NOMO-1 treated with dmso at 0.1 percent for 144 hours (cell line): ENCODE data around the gene PPM1N.

Experiments
- DNase-seq: peaks from one replicate; lab custom pipeline; 2025; ENCODE audit not compliant: unreplicated experiment; lab: John Stamatoyannopoulos, UW

Gene PPM1N

DNA sequence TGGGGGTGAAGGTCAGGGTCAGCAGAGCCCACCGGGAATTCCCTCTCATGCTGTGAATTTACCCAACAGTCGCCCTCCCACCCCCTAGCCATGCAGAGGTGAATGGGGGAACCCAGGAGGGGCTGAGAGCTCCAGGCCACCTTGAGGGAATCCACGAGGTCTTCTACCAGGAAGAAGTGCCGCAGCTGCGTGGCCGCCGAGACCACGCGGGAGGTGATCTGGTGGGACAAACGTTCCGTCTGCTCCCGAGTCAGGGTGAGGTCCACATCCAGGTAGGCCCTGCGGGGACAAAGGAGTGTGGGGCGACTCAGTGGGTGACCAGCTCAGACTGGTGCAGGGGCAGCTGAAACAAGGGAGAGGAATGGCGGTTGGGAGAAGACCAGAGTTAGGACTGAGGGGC, 9.5 kb upstream of the PPM1N start:
- DNase-seq = no peak

DNA sequence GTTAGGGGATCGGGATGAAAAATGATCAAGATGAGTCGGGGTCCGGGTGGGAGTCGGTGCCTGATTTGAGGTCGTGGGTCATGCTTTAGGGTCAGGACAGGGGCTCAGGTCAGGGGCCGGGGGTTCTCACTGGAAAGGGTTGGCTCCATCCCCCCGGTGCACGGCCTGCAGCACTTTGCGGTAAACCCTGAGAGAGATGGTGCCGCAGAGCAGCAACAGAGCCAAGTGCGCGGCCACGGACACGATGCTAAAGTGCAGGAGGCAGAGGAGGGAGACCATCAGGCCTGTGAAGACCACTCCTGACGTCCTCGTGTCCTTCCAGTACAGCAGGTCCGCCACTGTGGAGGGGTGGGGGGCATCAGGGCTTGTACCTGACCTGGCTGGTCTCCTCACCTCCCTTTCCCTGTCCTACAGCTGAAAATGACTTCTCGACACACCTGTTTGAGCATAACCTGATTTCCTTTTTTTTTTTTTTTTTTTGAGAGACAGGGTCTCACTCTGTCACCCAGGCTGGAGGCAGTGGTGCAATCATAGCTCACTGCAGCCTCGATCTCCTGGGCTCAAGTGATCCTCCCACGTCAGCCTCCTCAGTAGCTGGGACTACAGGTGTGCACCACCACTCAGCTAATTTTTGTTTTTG, 8.9 kb upstream of the PPM1N start:
- no peak for DNase-seq

DNA sequence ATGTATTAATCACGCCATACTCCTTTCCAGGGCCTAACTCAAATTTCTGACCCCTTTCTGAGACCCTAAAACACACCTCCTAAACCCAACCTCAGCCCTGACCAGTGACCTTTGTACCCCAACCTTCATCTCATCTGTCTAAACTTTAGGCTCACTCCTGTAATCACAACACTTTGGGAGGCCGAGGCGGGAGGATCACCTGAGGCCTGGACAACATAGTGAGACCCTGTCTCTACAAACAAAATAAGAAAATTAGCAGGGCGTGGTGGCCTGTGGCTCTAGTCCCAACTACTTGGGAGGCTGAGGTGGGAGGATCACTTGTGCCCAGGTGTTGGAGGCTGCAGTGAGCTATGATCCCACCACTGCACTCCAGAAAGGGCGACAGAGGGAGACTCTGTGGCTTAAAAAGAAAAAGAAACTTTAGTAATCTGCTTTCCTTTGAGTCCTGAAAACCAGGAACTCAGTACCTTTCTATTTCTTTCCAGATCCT, 6.1 kb upstream of the PPM1N start:
- DNase-seq = no peak

DNA sequence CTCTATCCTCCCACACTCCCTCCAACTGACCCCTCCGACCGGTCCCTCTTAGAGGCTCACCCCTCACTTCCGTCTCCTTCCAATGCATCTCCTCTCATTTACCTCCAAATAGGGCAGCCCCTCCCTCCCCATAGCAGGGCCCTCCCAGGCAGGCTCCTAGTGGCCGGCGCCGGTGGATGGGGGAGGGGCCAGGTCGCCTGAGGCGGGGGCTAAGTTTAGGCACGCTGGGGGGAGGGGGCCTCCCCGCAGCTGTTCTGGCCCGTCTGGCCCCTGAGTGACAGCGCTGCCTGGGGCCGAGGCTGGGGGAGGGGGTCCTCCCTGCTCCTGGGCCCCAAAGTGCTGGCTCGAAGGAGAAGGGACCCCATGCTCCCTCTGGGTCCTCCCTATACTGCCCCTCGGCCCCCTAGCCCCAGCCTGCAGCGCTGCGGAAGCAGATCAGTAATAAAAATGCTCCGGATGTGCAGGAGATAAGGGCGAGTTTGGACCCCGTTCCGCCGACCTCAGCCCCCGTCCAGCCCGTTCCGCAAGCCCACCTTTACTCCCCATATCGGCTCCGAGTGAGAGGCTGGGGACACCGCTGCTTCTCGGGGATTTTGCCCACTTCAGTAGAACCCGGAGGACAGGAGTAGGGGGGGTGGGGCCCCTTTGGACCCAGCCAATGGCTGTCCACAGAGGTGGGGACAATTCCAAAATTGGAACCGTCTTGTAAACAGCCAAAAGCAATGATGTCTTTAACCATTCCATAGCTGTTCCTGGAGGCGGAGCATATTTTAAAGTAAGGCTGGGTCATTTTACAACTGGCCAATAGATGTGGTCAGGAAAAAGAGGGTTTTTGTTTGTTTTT, 5.4 kb upstream of the PPM1N start:
- DNase-seq = peak; percentile 20

DNA sequence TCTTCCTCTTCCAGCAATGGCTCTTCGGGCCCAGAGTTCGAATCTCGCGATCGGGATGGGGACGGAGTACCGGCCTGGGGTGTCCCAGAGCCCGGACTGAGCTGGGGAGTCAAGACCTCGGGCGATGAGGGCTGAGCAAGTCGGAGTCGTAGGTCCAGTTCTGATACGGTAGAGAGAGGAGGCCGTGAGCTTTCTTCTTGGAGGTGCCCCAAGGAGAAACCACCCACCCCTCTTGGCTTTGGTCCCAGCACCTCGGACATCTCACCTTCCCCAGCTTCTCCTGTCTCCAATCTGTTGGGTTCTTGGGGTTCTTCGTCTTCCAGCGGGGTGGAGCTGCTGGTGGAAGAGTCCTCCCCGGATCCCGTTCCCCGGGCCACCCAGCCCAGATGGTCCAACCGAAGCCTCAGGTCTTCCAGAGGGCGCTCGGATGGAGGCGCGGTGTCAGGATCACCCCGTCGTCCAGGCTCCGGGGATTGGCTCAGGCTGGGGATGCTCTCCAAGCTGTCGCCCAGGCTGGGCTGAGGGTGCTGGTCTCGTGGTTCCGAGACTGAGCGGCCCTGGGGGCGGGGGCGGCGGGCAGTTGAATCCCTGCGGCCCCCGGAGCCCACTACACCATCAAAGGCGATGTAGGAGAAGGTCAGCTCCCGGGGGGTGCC, 3.9 kb upstream of the PPM1N start:
- no peak for DNase-seq

DNA sequence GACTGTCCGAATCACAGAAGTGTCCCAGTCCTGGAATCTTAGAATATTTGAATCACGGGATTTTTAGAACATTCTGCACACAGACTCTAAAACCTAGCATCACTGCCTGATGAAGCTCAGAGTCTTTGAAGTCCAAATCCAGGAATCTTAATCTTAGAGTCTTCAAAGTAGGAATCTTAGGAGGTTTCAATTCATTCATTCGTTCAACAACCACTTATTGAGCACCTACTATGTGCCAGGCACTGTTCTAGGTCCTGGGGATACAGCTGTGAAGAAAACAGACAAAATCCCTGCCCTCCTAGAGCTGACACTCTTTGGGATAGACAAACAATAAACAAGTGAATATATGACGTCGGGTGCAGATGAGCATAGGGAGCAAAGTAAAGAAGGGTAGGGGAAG, 3.1 kb upstream of the PPM1N start:
- no peak for DNase-seq

DNA sequence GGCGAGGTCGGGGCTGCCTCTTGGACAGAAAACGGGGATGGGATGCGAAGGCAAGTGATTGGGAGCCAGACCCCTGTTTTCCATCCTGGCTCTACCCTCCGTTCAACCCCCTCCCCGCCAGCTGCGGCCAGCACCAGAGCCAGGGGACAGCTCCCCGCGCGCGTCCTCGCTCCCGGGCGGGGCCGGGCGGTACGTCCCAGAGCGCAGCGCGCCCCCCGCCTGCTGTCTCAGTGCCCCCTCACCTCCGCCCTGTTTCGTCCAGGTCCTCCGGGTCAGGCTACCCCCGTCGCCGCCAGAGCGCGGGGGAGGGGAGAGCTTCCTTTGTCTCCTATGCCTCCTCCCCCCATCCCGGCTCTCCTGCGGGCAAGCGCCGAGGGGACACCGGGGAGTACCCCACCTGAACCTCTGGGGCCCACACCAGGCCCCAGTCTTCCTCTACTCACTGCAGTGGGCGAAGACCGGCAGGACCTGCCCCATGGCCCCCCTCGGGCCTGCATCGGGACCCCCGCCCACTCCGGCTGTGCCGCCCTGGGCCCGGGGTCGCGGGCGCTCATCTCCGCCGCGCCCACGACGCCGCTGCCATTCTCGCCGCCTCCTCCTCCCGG, 1.8 kb upstream of the PPM1N start:
- DNase-seq = no peak

DNA sequence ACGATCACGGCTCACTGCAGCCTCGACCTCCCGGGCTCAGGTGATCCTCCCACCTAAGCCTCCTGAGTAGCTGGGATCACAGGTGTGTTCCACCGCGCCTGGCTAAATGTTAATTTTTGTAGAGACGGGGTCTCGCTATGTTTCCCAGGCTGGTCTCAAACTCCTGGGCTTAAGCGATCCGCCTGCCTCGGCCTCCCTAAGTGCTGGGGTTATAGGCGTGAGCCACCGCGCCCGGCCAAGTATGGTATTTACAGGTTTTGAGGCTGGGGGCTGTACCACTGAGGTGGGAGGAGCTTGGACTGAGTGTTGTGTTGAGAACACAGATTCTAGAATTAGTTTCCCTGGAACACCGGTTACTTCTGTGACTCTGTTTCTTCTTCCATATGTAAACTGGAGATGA, 452 bp upstream of the PPM1N start:
- DNase-seq = no peak

DNA sequence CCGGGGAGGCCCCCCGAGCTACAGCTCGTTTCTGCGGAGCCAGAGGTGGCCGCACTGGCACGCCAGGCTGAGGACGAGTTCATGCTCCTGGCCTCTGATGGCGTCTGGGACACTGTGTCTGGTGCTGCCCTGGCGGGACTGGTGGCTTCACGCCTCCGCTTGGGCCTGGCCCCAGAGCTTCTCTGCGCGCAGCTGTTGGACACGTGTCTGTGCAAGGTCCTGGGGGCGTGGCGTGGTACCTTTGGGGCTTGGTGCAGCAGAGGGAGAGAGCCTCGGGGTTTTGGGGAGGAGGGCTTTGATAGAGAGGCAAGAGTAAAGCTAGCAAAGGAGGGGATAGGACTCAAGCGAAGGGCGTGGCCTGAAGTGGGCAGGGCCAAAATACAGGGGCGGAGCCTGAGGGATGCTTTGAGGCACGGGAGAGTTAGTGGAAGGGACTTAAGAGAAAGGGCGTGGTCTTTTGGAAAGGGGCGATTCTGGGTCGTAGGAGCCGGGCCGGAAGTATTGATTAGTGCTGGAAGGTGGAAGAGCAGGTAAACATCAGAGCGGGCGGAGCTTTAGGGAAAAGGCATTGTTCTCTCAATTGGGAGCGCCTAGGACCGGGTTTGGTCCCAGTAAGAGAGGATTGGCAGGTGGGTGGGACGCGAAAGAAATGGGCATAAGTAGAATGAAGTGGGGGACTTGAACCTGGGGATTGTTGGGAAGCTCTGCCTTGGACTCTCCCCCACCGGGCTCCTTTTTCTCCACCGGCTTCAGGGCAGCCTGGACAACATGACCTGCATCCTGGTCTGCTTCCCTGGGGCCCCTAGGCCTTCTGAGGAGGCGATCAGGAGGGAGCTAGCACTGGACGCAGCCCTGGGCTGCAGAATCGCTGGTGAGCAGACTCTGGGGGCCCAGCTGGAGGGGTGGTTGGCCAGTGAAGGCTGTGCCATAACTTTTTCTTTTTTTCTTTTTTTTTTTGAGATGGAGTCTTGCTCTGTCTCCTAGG, 1.2 kb downstream of the PPM1N start:
- DNase-seq = no peak

DNA sequence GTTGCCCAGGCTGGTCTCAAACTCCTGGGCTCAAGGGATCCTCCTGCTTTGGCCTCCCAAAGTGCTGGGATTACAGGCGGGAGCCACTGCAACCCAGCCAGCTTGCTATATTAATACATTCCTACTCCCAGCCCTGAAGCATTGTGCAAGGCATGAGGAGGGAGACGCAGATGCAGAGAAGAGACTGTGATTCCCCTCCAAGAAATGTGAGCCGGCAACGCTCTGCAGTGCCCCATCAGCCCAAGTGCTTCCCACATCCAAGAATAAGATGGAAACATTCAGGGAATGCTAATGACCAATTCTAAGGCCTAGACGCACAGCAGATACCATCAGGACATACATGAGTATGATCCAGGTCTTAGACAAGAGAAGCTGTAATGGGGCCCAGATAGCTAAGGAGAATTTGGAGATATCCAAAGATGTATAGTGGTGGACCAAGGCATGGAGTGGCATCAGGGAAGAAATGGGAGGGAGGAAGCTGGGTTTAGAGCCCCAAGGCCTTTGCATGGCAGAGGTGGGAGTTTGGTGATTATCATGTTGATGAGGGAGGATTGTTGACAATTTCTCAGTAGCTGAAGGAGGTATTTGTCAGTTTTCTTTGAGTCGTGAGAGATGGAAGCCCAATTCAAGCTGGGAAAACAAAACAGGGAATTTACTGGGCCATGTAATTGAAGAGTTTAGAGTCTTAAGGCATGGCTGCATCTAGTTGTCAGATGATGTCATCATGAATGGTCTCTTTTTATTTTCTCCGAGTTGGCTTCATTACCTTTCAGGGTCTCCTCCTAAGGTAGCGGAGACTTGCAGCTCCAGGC, 2.9 kb downstream of the PPM1N start:
- DNase-seq = no peak

DNA sequence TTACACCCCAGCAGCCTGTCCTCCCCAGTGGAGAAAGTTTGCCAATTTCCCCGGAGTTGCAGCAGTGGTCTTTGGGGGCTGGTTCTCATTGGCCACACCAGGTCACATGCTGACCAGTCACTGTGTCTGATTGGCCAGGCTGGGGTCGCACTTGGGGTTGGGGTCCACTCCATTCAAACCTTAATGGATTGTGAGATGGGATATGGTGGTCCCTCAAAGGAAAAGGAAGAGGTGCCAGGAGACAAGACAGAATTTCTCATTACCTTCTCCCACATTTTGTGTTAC, 3.4 kb downstream of the PPM1N start:
- DNase-seq = no peak

DNA sequence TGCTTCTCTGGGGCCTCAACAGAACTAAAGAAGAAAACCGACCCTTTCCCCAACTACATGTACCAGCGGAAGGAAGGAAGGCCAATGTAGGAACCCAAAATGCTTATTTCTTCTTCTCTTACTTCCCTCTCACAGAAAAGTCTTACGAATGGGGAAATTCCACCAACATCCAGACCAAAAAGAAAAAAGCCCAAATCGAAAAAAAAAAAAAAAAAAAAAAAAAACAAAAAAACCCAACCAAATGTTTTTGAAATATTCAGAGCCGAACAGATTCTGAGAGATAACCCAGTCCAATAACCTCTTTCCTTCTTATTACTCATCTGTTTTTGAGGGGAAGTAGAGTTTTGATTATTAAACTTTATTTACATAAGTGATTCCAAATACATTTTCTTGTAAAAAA, 3.9 kb downstream of the PPM1N start:
- DNase-seq = no peak

DNA sequence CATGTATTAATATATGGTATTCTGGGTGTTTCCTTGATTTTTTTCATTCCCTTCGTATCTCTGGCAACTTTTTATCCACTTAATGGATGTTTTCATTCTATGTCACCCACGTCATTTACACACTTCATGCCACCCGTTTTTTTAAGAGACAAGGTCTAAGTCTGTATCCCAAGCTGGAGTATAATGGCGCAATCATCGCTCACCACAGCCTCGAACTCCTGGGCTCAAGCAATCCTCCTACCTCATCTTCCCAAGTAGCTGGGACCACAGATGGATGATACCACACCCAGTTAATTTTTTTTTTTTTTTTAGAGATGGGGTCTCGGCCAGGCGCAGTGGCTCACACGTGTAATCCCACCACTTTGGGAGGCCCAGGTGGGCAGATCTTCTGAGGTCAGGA, 5.7 kb downstream of the PPM1N start:
- DNase-seq = no peak

DNA sequence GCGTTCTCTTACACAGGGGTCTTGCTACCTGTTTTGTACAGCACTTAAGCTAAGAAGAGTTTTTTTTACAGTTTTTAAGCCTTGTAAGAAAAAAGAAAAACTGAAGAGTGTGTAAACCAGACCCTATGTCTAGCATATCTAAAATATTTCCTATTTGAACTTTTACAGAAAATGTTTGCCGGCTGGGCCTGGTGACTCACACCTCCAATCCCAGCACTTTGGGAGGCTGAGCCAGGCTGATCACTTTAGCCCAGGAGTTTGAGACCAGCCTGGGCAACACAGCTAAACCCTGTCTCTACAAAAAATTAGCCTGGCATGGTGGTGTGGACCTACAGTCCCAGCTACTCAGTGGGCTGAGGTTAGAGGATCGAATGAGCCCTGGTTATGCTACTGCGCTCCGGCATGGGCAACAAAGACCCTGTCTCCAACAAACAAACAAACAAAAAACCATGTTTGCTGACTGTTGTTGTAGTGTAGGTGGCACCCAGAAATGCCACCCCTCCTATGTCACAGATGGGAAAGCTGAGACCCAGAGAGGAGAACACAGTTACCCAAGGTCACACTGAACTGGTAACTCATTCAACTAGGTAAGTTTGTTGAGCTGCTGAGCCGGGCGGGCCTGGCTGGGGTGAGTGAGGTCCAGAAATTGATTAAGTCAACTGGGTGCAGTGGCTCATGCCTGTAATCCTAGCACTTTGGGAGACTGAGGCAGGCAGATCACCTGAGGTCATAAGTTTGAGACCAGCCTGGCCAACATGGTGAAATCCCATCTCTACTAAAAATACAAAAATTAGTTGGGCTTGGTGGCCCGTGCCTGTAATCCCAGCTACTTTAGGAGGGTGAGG, 7.1 kb downstream of the PPM1N start:
- DNase-seq = no peak

DNA sequence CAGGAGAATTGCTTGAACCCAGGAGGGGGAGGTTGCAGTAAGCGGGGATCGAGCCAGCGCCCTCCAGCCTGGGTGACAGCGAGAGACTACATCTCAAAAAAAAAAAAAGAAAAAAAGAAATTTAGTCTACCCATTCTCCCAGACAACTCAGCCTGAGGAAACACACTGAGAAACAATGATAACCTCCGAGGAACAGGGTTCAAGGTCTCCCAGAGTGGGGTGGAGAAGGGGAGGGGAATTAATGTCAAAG, 7.7 kb downstream of the PPM1N start:
- no peak for DNase-seq

DNA sequence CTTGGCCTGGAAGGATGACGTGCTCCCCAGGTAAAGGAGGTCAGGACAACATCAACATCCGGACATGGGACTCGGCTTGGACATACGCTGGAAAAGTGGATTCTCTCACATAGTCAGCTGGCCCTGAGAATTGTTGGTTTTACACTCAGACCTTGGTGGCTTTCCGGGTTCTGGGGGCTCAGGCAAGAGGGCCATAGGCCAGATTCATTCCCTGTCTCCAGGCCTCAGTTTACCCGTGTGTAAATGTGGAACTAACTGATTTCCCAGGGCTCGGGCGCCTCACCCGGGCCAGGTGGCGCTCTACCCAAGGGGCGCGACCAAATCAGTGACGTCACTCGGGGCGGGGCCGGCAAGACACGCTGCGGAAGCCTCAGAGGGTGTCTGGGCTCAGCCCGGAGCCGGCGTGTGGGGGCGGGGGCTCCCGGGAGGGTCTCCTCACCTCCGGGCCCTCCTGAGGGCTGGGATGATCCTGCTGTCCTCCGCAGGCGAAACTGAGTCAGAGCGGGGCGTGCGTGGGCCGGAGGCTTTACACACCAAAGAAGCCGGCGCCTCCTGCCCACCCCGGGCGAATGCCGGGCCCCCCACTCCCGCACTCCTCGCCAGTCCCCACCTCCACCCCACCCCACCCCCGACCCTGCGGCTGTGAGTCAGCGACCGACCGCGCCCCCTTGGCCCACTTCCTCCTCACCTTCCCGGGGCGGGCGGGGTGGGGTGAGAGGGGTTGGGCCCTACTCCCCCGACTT, 8.2 kb downstream of the PPM1N start:
- DNase-seq = peak; percentile 93

DNA sequence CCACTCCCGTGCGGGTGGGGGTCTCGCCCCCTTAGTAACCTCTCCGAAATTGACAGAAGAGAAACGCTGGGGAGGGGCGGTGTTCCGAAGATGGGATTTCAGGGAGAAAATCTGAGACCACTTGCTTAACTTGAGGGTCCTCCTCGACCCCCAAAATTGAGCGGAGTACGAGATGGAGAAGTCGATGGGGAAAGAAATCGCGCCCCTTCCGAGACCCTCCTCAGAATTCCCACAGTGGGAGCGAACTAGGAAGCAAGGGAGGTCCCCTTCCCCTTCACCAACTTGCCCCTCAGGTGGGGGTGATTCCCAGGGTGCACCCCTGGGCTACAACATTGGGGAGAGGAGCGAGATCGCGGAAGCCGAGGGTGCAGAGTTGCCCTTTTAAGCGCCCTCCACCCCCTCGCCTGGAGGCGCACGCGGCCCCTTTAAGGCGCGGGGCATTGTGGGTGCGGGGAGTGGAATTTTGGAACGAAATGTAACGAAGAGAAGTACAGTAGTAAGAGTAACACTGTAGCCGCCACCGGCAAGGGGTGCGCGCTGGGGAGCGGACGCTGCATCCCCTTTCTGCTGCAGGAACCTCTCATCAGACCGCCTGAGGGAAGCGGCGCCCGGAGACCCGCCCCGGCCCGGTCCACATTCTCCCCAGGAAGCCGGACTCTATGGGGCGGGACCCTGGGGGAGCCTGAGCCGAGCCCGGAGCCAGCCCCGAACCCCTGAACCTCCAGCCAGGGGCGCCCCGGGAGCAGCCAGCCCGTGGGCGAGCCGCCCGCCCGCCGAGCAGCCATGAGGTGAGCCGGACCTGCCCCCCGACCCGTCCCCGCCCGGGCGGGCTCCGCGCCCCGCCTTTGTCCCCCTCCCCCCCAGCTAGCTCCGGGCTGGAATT, 9.0 kb downstream of the PPM1N start, which contains the start of gene VASP:
Gene VASP (plus strand): TSS at position 491 of the 883 bp plus-strand sequence. CDS start 293 bp downstream, at position 784.
- peak; percentile 90 for DNase-seq
